Ishikawa (cell line): Measurements from ENCODE around the gene FGD3.

Source experiments
- CEBPB ChIP-seq: IDR thresholded peaks from 2 replicates; pipeline ENCODE4 v1.6.1; 2012
- TAF1 ChIP-seq: IDR thresholded peaks from 2 replicates; pipeline ENCODE4 v1.6.1; 2012; ENCODE audit warnings: low read depth, mild to moderate bottlenecking
- TCF12 ChIP-seq: IDR thresholded peaks from 2 replicates; pipeline ENCODE4 v1.6.1; 2012; ENCODE audit warnings: low read depth
- TEAD4 ChIP-seq: IDR thresholded peaks from 2 replicates; pipeline ENCODE4 v1.6.1; 2012

- TF ChIP-seq TAF1: no peak
- no peak for TF ChIP-seq TEAD4
- TF ChIP-seq TCF12: no peak
- TF ChIP-seq CEBPB: no peak
Measured at GRCh38 chr9:93022721-93023520, 75.6 kb downstream of the FGD3 start.
